CD14-positive monocyte (primary cell): Measurements from ENCODE around the gene TDRD15. TPM values are rescaled to one million over a fixed set of nuclear protein-coding genes. Genes with fewer than 3 reads are reported as not detected.

Experiments
- DNase-seq, 3 donors: peaks; one replicate each; pipeline ENCODE4 v3.0.0-alpha.2; 2011 to 2022
- H2AFZ ChIP-seq: 2 replicates; pipeline ENCODE4 v1.6.0; 2012; ENCODE audit warnings: mild to moderate bottlenecking, low read depth, low read length, inconsistent platforms; ENCODE audit not compliant: insufficient read depth, poor library complexity, severe bottlenecking
- H3K27ac ChIP-seq, 2 donors: 1 replicate in 1 of 2; 2 replicates in 1 of 2; pipeline ENCODE4 v1.5.1; 2012 to 2013; ENCODE audit warnings: low read length in 2 of 2, control low read depth in 1 of 2, inconsistent platforms in 1 of 2, low read depth in 1 of 2, mild to moderate bottlenecking in 1 of 2
- H3K27me3 ChIP-seq, 2 donors: one replicate each; pipeline versions ENCODE4 v1.6.0 to v1.6.1; 2011 to 2013; ENCODE audit warnings: low read length in 2 of 2; ENCODE audit not compliant: control insufficient read depth in 2 of 2, insufficient read depth in 2 of 2
- H3K36me3 ChIP-seq, 2 donors: replicated peaks in 1 of 2; 1 replicate in 1 of 2; 2 replicates in 1 of 2; pipeline versions ENCODE4 v1.5.1 to v1.6.1; 2012 to 2013; ENCODE audit warnings: low read length in 2 of 2, control low read depth in 1 of 2, inconsistent platforms in 1 of 2, mild to moderate bottlenecking in 1 of 2; ENCODE audit not compliant: insufficient read depth in 2 of 2, control insufficient read depth in 1 of 2
- H3K4me1 ChIP-seq, 2 donors: 1 replicate in 1 of 2; 2 replicates in 1 of 2; pipeline versions ENCODE4 v1.5.1 to v1.6.1; 2012 to 2013; ENCODE audit warnings: low read length in 2 of 2, control low read depth in 1 of 2, inconsistent platforms in 1 of 2, mild to moderate bottlenecking in 1 of 2, moderate library complexity in 1 of 2; ENCODE audit not compliant: insufficient read depth in 2 of 2, control insufficient read depth in 1 of 2
- H3K4me2 ChIP-seq: replicated peaks from 2 replicates; pipeline ENCODE3; 2012; ENCODE audit warnings: low read length, moderate library complexity, mild to moderate bottlenecking; ENCODE audit not compliant: poor library complexity, severe bottlenecking; ENCODE audit errors: extremely low read depth
- H3K4me3 ChIP-seq, 3 experiments: fragments of 200-600 bp in 1 of 3; sonication (generic) in 1 of 3; replicated peaks in 1 of 3; 1 replicate in 2 of 3; 2 replicates in 1 of 3; pipeline ENCODE4 v1.5.1; 2011 to 2013; ENCODE audit warnings: low read length in 3 of 3, mild to moderate bottlenecking in 3 of 3, control low read depth in 2 of 3, low read depth in 2 of 3, inconsistent platforms in 1 of 3, moderate library complexity in 1 of 3
- H3K79me2 ChIP-seq: 2 replicates; pipeline ENCODE4 v1.6.0; 2012; ENCODE audit warnings: mild to moderate bottlenecking, control low read depth, inconsistent platforms, low read length, moderate library complexity; ENCODE audit not compliant: insufficient read depth
- H3K9ac ChIP-seq: 2 replicates; pipeline ENCODE4 v1.6.0; 2017; ENCODE audit warnings: low read length, mild to moderate bottlenecking; ENCODE audit not compliant: insufficient read depth, poor library complexity, severe bottlenecking
- H3K9me3 ChIP-seq, 2 donors: replicated peaks in 1 of 2; 1 replicate in 1 of 2; 2 replicates in 1 of 2; pipeline versions ENCODE4 v1.5.1 to v1.6.1; 2012 to 2013; ENCODE audit warnings: low read length in 2 of 2, control low read depth in 1 of 2; ENCODE audit not compliant: control insufficient read depth in 1 of 2, insufficient read depth in 1 of 2
- H4K20me1 ChIP-seq: 2 replicates; pipeline ENCODE4 v1.6.0; 2012; ENCODE audit warnings: mild to moderate bottlenecking, low read length, control low read depth, moderate library complexity; ENCODE audit not compliant: insufficient read depth
- H3K27ac Mint-ChIP-seq, 7 donors: one replicate each; pipeline ENCODE4 v1.8.0; 2020; ENCODE audit warnings: mild to moderate bottlenecking in 7 of 7, mixed read lengths in 7 of 7, moderate library complexity in 6 of 7, inconsistent platforms in 2 of 7
- H3K27me3 Mint-ChIP-seq, 3 donors: one replicate each; pipeline ENCODE4 v1.8.0; 2021 to 2022; ENCODE audit warnings: low read depth in 3 of 3, mild to moderate bottlenecking in 3 of 3, mixed read lengths in 3 of 3, moderate library complexity in 3 of 3, inconsistent platforms in 1 of 3
- H3K36me3 Mint-ChIP-seq, 2 donors: one replicate each; pipeline ENCODE4 v1.8.0; 2020; ENCODE audit warnings: mixed read lengths in 2 of 2, inconsistent platforms in 1 of 2, mild to moderate bottlenecking in 1 of 2
- H3K4me1 Mint-ChIP-seq: one replicate; pipeline ENCODE4 v1.8.0; 2020; ENCODE audit warnings: mild to moderate bottlenecking, mixed read lengths
- H3K4me3 Mint-ChIP-seq, 2 donors: one replicate each; pipeline ENCODE4 v1.8.0; 2020; ENCODE audit warnings: mild to moderate bottlenecking in 2 of 2, mixed read lengths in 2 of 2, moderate library complexity in 1 of 2
- H3K9me3 Mint-ChIP-seq, 7 donors: one replicate each; pipeline ENCODE4 v1.8.0; 2020 to 2022; ENCODE audit warnings: mixed read lengths in 7 of 7, mild to moderate bottlenecking in 6 of 7, moderate library complexity in 6 of 7, inconsistent platforms in 2 of 7
- WGBS: methylation state at CpG from one replicate; pipeline ENCODE4 v1.1.5; 2013; ENCODE audit warnings: missing lambda C conversion rate; ENCODE audit not compliant: insufficient coverage; 5-methylcytosine and 5-hydroxymethylcytosine counted together
- intact Hi-C, 2 donors: fragments of 100-400 bp; cut with micrococcal nuclease; formaldehyde crosslinking; loops; one replicate each; pipeline versions ENCODE4 v1.15.0 to v1.15.1; 2023
- polyA minus RNA-seq: library from RNA; depleted of rRNA, polyadenylated mRNA; stranded (reverse); fragments of >200 nt; gene quantifications from 2 replicates; pipeline ENCODE4 v1.2.3, GENCODE V29; 2012
- polyA plus RNA-seq, 3 donors: library from polyadenylated mRNA; depleted of rRNA in 1 of 3; unstranded in 2 of 3; stranded (reverse) in 1 of 3; fragments of 300-500 nt in 2 of 3; fragments of >200 nt in 1 of 3; fragmentation: Illumina TruSeq in 2 of 3; gene quantifications; 1 replicate in 2 of 3; 2 replicates in 1 of 3; pipeline ENCODE4 v1.2.3, GENCODE V29; 2012 to 2021
- total RNA-seq, 12 experiments: library from RNA in 1 of 12; stranded (reverse) in 1 of 12; fragments of 120-200 nt in 1 of 12; gene quantifications; one replicate each; pipeline ENCODE4 v1.2.4 and lab custom pipeline; 2013 to 2026; ENCODE audit warnings: mixed read lengths in 6 of 12, inconsistent platforms in 1 of 12
- TF ChIP-seq, protein P1 (sequence below): fragments of 200-600 bp; IDR thresholded peaks from one replicate; pipeline ENCODE4 v1.8.0; 2022; ENCODE audit warnings: antibody characterized with exemption, mild to moderate bottlenecking

TDRD15 gene
- total RNA-seq (2013) = not detected
- not detected for polyA plus RNA-seq
- polyA minus RNA-seq = not detected in 2 replicates
- 0 to 1.3 (median 0.04) reads per million in 11 experiments for total RNA-seq (lab: John Stamatoyannopoulos, UW)

DNA sequence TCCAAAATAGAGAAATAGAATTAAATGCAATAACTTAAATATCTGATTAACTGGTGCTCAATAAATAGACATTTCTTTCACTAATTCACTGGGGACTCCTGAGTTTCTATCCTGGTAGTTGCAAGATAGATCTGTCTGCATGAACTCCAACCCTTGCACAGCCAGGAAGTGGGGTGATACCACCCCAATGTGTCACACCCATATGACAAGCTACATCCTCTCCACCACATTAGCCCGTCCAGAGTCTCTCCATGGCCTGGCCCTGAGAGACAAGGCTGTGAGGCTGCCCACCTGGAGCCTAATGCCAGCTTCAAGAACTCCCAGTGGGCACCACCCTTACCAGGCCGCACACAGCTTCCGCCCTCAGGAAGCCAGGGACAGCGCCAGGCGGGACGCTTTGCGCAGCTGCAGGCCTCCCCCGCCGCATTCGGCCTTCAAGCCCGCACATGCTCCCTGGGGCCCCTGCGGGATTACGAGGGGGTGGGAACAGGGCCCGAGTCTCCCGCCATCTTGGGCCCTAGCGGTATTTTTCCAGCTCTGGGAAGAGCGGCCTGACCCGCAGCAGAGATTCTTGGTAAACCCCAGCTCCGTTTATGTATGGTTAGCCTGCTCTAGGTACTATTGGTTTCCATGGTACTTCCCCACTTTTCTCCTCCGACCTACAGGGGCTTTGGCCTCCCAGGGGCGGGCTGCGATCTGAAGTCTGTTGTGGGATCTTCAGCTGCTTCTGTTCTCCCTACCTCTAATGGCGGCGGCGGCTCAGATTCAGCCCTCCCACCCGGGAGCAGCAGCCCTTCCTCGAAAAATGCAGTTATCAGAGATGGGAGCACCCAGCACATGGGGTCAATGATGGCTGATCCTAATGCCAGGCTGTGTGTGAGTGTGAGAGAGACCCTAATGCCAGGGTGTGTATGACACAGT lies at the start of gene TDRD15:
TSS of gene TDRD15 (plus strand) at position 496 of the 921 bp plus-strand sequence. CDS start 13,500 bp downstream, outside the sequence.
- peaks cover 0 to 4% (median 2%) of the 10 kb centered on the region in 3 donors for H3K27me3 Mint-ChIP-seq
- H3K79me2 ChIP-seq = no peaks in the 10 kb centered on the region
- DNase-seq = no peak
- no peak within 1 kb of the TSS for H3K4me3 ChIP-seq
- WGBS = 93% methylated on average over 22 of the region's 27 CpGs
- H3K36me3 Mint-ChIP-seq = no peaks in the 10 kb centered on the region
- no peak within 1 kb of the TSS for H3K27ac ChIP-seq
- no peaks in the 10 kb centered on the region for H3K9me3 Mint-ChIP-seq
- no peaks in the 10 kb centered on the region for H3K4me1 ChIP-seq
- no peaks in the 10 kb centered on the region for H3K27me3 ChIP-seq
- H2AFZ ChIP-seq = no peak within 1 kb of the TSS
- no peak within 1 kb of the TSS for H3K4me2 ChIP-seq
- H3K9ac ChIP-seq = no peak within 1 kb of the TSS
- H3K36me3 ChIP-seq = no peaks in the 10 kb centered on the region
- TF ChIP-seq, protein P1, sequence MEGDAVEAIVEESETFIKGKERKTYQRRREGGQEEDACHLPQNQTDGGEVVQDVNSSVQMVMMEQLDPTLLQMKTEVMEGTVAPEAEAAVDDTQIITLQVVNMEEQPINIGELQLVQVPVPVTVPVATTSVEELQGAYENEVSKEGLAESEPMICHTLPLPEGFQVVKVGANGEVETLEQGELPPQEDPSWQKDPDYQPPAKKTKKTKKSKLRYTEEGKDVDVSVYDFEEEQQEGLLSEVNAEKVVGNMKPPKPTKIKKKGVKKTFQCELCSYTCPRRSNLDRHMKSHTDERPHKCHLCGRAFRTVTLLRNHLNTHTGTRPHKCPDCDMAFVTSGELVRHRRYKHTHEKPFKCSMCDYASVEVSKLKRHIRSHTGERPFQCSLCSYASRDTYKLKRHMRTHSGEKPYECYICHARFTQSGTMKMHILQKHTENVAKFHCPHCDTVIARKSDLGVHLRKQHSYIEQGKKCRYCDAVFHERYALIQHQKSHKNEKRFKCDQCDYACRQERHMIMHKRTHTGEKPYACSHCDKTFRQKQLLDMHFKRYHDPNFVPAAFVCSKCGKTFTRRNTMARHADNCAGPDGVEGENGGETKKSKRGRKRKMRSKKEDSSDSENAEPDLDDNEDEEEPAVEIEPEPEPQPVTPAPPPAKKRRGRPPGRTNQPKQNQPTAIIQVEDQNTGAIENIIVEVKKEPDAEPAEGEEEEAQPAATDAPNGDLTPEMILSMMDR = no peak
- H3K4me3 Mint-ChIP-seq = no peak within 1 kb of the TSS
- no peaks in the 10 kb centered on the region for H3K4me1 Mint-ChIP-seq
- no peak within 1 kb of the TSS for H3K27ac Mint-ChIP-seq
- no peaks in the 10 kb centered on the region for H3K9me3 ChIP-seq
- no peaks in the 10 kb centered on the region for H4K20me1 ChIP-seq
- intact Hi-C loops = no loop called here

DNA sequence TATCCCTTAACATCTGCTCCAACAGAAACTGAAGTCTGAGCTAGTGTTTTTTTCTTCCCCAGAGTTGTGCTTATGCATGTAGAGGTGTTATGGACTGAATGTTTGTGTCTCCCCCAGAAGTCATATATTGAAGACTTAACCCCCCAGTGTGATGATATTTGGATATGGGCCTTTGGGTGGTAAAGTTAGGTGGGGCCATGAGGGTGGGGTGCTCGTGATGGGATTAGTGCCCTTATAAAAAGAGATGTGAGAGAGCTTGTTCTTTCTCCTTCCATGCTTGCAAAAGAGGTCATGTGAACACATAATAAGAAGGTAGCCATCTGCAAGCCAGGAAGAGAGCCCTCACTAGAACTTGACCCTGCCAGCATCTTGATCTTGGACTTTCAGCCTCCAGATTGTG lies 45.5 kb upstream of the TDRD15 start:
- Histone ChIP-seq H3K27me3 (no peaks in the 10 kb centered on the region), H3K27ac (no peak overlapping the region), H2AFZ (no peak overlapping the region), H3K9ac (no peak overlapping the region), H3K9me3 (peaks cover 0 to 3% of the 10 kb centered on the region in 2 donors), H3K4me2 (no peak overlapping the region), H3K4me3 (no peak overlapping the region), H3K4me1 (no peaks in the 10 kb centered on the region), H3K79me2 (no peaks in the 10 kb centered on the region), H3K36me3 (no peaks in the 10 kb centered on the region), H4K20me1 (no peaks in the 10 kb centered on the region)
- Mint-ChIP-seq H3K9me3 (peaks cover 0 to 8% (median 2%) of the 10 kb centered on the region in 7 donors), H3K36me3 (no peaks in the 10 kb centered on the region), H3K4me3 (no peak overlapping the region), H3K27me3 (peaks cover 0 to 4% (median 0%) of the 10 kb centered on the region in 3 donors), H3K27ac (no peak overlapping the region), H3K4me1 (no peaks in the 10 kb centered on the region)
- no peak for DNase-seq
- TF ChIP-seq, protein P1 = no peak
- intact Hi-C loops = no loop called here
- WGBS = 50% methylated on average over 1 of the region's 1 CpG
